Measurements from ENCODE around the gene SPEN. TPM values are rescaled to one million over a fixed set of nuclear protein-coding genes. Genes with fewer than 3 reads are reported as not detected.

The SPEN gene
- total RNA-seq, 1 experiment from 2014 or later, result 58.3 TPM

- Histone ChIP-seq H3K27me3 (ENCODE audit: control insufficient read depth, insufficient read depth, low read length) (no peaks in the 10 kb centered on the region), H3K4me1 (ENCODE audit: control insufficient read depth, insufficient read depth, low read length) (peaks cover 9% of the 10 kb centered on the region), H3K36me3 (ENCODE audit: control insufficient read depth, insufficient read depth, low read length) (no peaks in the 10 kb centered on the region), H3K27ac (ENCODE audit: low read length) (no peak overlapping the region), H3K4me3 (ENCODE audit: low read depth in 2 of 2, low read length in 2 of 2) (no peak overlapping the region), H3K9me3 (ENCODE audit: control insufficient read depth, insufficient read depth, low read depth, low read length) (peaks cover 6% of the 10 kb centered on the region; the same call in 1 of the 2 replicates)
- no TSS peak for BruUV-seq (replicated peaks)
- no peak for TF ChIP-seq SIN3A (IDR thresholded peaks at IDR 0.05; ENCODE audit: borderline replicate concordance, insufficient read depth, low read depth, low read length)
- peak; percentile 63 for ATAC-seq
- ChIA-PET CTCF (interaction anchor here (0.6 to 0.7 kb wide), 2 partner anchors 90 to 102 kb away, joined by 3 to 8 read pairs; no protein-coding TSS in a partner anchor), POLR2A (no interaction called here)
- DNase-seq (ENCODE audit: low read depth, low spot score), result no peak
- in situ Hi-C loops (cut with HindIII; ENCODE audit: low pct_unique_long_range_greater_than_20kb, low sequenced_read_pairs), result no loop called here
- intact Hi-C loops (cut with micrococcal nuclease; ENCODE audit: unreplicated experiment), result no loop called here
Measured at GRCh38 chr1:15966081-15966955, 118.8 kb downstream of the SPEN start.

GRCh38 chr1:15966956-15967344, 119.4 kb downstream of the SPEN start:
- TF ChIP-seq REST (IDR thresholded peaks at IDR 0.05; ENCODE audit: insufficient read depth in 1 of 2, low read depth in 2 of 2, low read length in 1 of 2) (no peak), SIN3A (IDR thresholded peaks at IDR 0.05; ENCODE audit: borderline replicate concordance, insufficient read depth, low read depth, low read length) (no peak), TCF7L2 (IDR thresholded peaks at IDR 0.05; ENCODE audit: low read depth, low read length) (no peak)
- Histone ChIP-seq H3K36me3 (ENCODE audit: control insufficient read depth, insufficient read depth, low read length) (no peaks in the 10 kb centered on the region), H3K4me3 (ENCODE audit: low read depth in 2 of 2, low read length in 2 of 2) (no peak overlapping the region), H3K27me3 (ENCODE audit: control insufficient read depth, insufficient read depth, low read length) (no peaks in the 10 kb centered on the region), H3K27ac (ENCODE audit: low read length) (no peak overlapping the region), H3K4me1 (ENCODE audit: control insufficient read depth, insufficient read depth, low read length) (peaks cover 9% of the 10 kb centered on the region), H3K9me3 (ENCODE audit: control insufficient read depth, insufficient read depth, low read depth, low read length) (peaks cover 6% of the 10 kb centered on the region; the same call in 1 of the 2 replicates)
- BruUV-seq (replicated peaks), result no TSS peak
- DNase-seq (ENCODE audit: low read depth, low spot score), result no peak
- ATAC-seq, result no peak
- intact Hi-C loops (cut with micrococcal nuclease; ENCODE audit: unreplicated experiment) (no loop called here), in situ Hi-C loops (cut with HindIII; ENCODE audit: low pct_unique_long_range_greater_than_20kb, low sequenced_read_pairs) (no loop called here)
- ChIA-PET CTCF (interaction anchor here (0.7 kb wide), 1 partner anchor 90 kb away, joined by 3 read pairs; no protein-coding TSS in a partner anchor), POLR2A (no interaction called here)

- intact Hi-C loops (cut with micrococcal nuclease; ENCODE audit: unreplicated experiment), result no loop called here
- Histone ChIP-seq H3K9me3 (ENCODE audit: control insufficient read depth, insufficient read depth, low read depth, low read length) (peaks cover 6% of the 10 kb centered on the region; the same call in 1 of the 2 replicates), H3K4me3 (ENCODE audit: low read depth in 2 of 2, low read length in 2 of 2) (no peak overlapping the region), H3K27me3 (ENCODE audit: control insufficient read depth, insufficient read depth, low read length) (no peaks in the 10 kb centered on the region), H3K4me1 (ENCODE audit: control insufficient read depth, insufficient read depth, low read length) (peaks cover 9% of the 10 kb centered on the region), H3K36me3 (ENCODE audit: control insufficient read depth, insufficient read depth, low read length) (no peaks in the 10 kb centered on the region), H3K27ac (ENCODE audit: low read length) (no peak overlapping the region)
- in situ Hi-C loops (cut with HindIII; ENCODE audit: low pct_unique_long_range_greater_than_20kb, low sequenced_read_pairs), result no loop called here
- TF ChIP-seq POLR2AphosphoS5 (IDR thresholded peaks at IDR 0.05; ENCODE audit: low read depth, low read length) (no peak), CTCF (IDR thresholded peaks at IDR 0.05) (no peak)
- ATAC-seq, result no peak
- BruUV-seq (replicated peaks), result no TSS peak
- POLR2A ChIA-PET, result no interaction called here
- CTCF ChIA-PET, result no interaction called here
- no peak for DNase-seq (ENCODE audit: low read depth, low spot score)
Measured at GRCh38 chr1:15968172-15968571, 120.7 kb downstream of the SPEN start.

Data from Panc1 (cell line).